ENCODE measurements around the gene SLC46A1.

SLC46A1 gene

DNA sequence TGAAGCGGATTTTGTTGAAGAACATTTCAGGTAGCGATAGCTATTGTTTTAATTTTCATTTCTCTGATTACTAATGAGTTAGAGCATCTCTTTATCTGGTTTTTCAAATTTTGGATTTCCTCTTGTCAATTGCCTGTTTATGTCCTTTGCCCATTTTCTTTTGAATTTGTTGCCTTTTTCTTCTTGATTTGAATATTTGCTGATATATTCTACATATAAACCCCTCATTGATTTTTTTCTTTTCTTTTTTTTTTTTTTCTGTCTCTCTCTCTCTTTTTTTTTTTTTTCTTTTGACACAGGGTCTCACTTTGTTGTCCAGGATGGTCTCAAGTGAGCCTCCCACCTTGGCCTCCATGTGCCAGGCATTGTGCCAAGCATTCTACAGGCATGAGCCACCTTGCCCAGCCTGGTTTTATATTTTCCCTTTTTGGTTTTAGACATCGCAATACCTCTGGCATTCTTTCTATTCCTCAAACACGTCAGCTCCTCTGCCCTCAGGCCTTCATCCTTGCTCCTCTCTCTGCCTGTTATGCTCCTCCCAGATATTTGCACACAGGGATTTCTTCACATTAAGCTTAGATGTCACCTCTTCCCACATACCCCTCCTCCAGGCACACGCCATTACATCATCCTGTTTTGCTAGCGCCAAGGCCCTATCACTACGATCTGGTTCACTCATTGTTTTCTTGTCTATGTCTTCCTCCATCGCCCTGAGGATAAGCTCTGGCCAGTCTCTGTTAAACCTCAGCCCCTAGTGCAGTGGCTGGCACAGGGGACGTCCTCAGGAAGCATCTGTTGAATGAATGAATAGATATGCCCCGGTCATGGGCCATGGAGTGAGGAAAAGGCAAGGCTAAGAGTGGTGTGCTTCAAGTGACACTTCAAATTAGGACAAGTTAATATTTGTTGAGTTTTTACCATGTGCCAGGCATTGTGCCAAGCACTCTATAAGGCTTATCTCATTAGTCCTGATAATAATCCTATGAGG, 25.9 kb downstream of the SLC46A1 start:
- Histone ChIP-seq H3K36me3 (no peaks in the 10 kb centered on the region), H3K9me3 (no peaks in the 10 kb centered on the region), H3K4me1 (ENCODE audit: control insufficient read depth in 1 of 2, insufficient read depth in 1 of 2, low read depth in 1 of 2, low read length in 1 of 2) (peaks cover 13 to 23% of the 10 kb centered on the region in 2 experiments), H3K27ac (no peak overlapping the region), H3K27me3 (peaks cover 66% of the 10 kb centered on the region), H3K4me3 (ENCODE audit: low read depth in 1 of 2, low read length in 1 of 2) (no peak overlapping the region)
- no peak for TF ChIP-seq CTCF (IDR thresholded peaks at IDR 0.05)

- H3K36me3 ChIP-seq = no peaks in the 10 kb centered on the region
- H3K4me1 ChIP-seq (ENCODE audit: control insufficient read depth in 1 of 2, insufficient read depth in 1 of 2, low read depth in 1 of 2, low read length in 1 of 2) = peaks cover 4 to 18% of the 10 kb centered on the region in 2 experiments
- no peak for TF ChIP-seq CTCF (IDR thresholded peaks at IDR 0.05)
- H3K4me3 ChIP-seq (ENCODE audit: low read depth in 1 of 2, low read length in 1 of 2) = no peak overlapping the region
- H3K27ac ChIP-seq = no peak overlapping the region
- H3K27me3 ChIP-seq = peaks cover 62% of the 10 kb centered on the region
- no peaks in the 10 kb centered on the region for H3K9me3 ChIP-seq
These were observed 33.1 kb downstream of the SLC46A1 start for GRCh38 chr17:28372945-28373274.

GRCh38 chr17:28372203-28372944, 33.6 kb downstream of the SLC46A1 start:
- no peak for TF ChIP-seq CTCF (IDR thresholded peaks at IDR 0.05)
- peak overlapping the region in 1 of 2 experiments; percentile 67 for H3K4me3 ChIP-seq (ENCODE audit: low read depth in 1 of 2, low read length in 1 of 2)
- peaks cover 4 to 18% of the 10 kb centered on the region in 2 experiments for H3K4me1 ChIP-seq (ENCODE audit: control insufficient read depth in 1 of 2, insufficient read depth in 1 of 2, low read depth in 1 of 2, low read length in 1 of 2)
- no peaks in the 10 kb centered on the region for H3K9me3 ChIP-seq
- no peak overlapping the region for H3K27ac ChIP-seq
- H3K36me3 ChIP-seq = peaks cover 4% of the 10 kb centered on the region
- peaks cover 62% of the 10 kb centered on the region for H3K27me3 ChIP-seq

GRCh38 chr17:28371245-28372202, 34.5 kb downstream of the SLC46A1 start, which contains the start of gene SARM1:
TSS of gene SARM1 (plus strand) at chr17:28371694. CDS start at chr17:28372033, 339 bp downstream.
- no peaks in the 10 kb centered on the region for H3K9me3 ChIP-seq
- no peak for TF ChIP-seq CTCF (IDR thresholded peaks at IDR 0.05)
- H3K36me3 ChIP-seq = peaks cover 8% of the 10 kb centered on the region
- H3K27me3 ChIP-seq = peaks cover 62% of the 10 kb centered on the region
- H3K4me3 ChIP-seq (ENCODE audit: low read depth in 1 of 2, low read length in 1 of 2) = peak within 1 kb of the TSS; percentile 45 to 67
- H3K27ac ChIP-seq = no peak within 1 kb of the TSS
- H3K4me1 ChIP-seq (ENCODE audit: control insufficient read depth in 1 of 2, insufficient read depth in 1 of 2, low read depth in 1 of 2, low read length in 1 of 2) = peaks cover 4 to 18% of the 10 kb centered on the region in 2 experiments

- no peaks in the 10 kb centered on the region for H3K9me3 ChIP-seq
- peaks cover 59% of the 10 kb centered on the region for H3K27me3 ChIP-seq
- no peak overlapping the region for H3K27ac ChIP-seq
- peaks cover 14% of the 10 kb centered on the region for H3K36me3 ChIP-seq
- H3K4me1 ChIP-seq (ENCODE audit: control insufficient read depth in 1 of 2, insufficient read depth in 1 of 2, low read depth in 1 of 2, low read length in 1 of 2) = peaks cover 4 to 18% of the 10 kb centered on the region in 2 experiments
- H3K4me3 ChIP-seq (ENCODE audit: low read depth in 1 of 2, low read length in 1 of 2) = peak overlapping the region in 1 of 2 experiments; percentile 67
- no peak for TF ChIP-seq CTCF (IDR thresholded peaks at IDR 0.05)
These were observed 35.3 kb downstream of the SLC46A1 start for GRCh38 chr17:28370744-28371103.
